Left hindlimb (tissue), 1 donor: ENCODE data around the gene ODF2.
"Not testable (repeated sequence)": the region's sequence is repeated elsewhere in the genome, so short reads cannot be mapped to it uniquely, and the experiment has no call there.

Experiments used
- DNase-seq: peaks from one replicate; pipeline ENCODE4 v3.0.0-alpha.2; 2018

The ODF2 gene

GRCh38 chr9:128485414-128485855 lies 29.6 kb downstream of the ODF2 start:
- no peak for DNase-seq

DNA sequence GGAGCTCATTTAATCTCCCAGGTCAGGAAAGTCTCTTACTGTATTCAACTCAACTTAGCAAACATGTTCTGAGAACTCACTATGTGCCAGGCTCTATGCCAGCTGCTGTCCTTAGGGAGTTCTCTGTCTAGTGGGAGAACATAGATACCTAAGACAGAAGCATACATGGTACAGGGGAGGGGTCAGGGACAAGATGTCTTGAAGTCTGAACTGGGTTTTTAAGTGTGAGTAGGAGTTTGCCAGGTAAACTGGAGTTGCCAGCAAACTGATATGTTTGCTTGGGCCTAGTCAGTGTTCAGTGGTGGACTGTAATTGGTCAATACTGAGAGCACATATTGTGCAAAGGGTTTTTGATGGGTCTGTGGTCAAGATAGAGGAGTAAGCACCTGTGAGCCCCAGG lies 30.4 kb downstream of the ODF2 start:
- DNase-seq, result no peak

DNA sequence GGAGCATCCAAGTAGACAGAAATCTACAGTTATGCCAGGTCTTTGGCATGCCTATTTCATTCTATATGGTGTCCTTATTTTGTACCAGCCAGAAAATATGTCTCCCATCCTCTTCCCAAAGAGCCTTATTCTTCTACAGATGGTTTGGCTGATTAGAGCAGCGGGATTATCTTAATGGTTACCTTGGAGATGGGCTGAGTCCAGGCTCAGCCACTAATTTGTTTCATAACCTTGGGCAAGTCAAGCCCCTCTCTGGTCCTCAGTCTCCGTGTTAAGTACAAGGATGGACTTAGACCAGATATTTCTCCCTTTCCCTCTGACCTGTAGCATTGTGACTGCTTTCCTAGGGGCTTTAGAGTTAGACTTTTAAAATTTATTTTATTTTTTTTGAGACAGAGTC lies 37.6 kb downstream of the ODF2 start:
- DNase-seq, result no peak

DNA sequence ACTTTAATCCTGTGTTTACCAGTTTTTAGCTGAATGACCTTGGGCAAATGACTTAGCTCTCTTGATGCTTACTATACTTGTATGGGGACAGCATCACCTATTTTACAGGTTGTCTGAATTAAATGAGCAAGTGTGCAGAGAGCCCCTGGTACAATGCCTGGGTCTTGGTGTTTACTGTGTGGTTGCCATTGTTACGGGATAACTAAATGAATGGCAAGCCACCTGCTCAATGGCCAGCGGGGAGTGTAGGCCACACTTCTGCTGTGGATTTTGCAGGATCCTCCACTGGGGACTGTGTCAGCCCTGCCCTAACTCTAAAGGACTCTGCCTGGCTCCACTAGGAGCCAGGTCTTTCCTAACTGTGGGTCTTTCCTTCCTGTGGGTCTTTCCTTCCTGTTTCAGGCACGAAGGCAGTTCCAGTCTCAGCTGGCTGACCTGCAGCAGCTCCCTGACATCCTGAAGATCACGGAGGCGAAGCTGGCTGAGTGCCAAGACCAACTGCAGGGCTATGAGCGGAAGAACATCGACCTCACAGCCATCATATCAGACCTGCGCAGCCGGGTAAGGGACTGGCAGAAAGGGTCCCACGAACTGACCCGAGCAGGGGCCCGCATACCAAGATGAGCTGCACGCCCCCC lies 38.4 kb downstream of the ODF2 start:
- DNase-seq, result peak; percentile 71

- DNase-seq, result no peak
Observed at GRCh38 chr9:128494746-128495129, 38.9 kb downstream of the ODF2 start.

DNA sequence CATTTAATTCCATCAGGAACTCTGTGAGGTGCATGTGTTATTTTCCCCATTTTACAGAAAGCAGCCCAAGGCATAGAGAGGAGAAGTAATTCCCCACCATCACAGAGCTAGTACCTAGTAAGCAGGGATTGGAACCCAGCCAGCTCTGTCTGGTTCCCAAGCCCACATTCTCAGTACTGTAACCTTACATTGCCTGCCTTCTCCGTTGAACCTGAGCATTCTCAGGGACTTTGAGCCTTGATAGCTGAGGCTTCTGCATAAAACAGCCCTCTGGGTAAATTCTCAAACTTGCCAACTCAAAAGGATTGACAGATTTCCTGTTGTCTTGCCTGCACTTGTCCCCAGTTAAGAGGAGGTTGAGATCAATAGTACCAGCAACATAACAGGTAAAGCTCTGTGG lies 39.5 kb downstream of the ODF2 start:
- no peak for DNase-seq

- DNase-seq, result no peak
Observed at GRCh38 chr9:128495804-128496417, 40.1 kb downstream of the ODF2 start.

DNA sequence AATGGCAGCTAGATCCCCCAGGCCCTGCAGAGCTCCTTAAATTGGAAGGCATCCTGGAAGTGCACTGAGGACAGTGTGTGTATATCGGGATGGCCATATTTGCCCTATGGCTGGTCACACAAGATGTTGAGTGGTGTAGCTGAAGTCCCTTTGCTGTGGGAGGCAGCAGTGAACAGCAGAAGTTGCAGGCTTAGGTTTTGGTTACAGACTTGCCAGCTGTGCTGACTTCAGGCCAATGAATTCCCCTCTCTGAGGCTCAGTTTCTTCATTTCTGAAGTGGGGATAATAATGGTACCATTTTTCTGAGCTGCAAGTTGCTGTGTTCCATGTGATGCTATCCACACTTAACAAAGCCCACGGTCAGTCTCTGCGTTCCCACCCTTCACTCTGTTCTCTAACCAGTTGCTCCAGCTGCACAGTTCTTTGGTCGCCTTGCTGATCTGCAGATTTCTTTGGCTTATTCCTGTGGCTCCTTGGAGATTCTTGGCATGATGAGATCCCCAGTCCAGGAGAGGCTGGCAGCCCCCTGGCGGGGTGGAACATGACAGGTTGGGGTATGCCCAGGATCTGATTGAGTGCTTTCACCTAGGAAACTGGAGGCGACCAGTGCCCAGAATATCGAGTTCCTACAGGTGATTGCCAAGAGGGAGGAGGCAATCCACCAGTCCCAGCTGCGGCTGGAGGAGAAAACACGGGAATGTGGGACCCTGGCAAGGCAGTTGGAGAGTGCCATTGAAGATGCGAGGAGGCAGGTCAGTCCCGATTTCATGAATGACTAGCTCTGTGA lies 42.2 kb downstream of the ODF2 start:
- no peak for DNase-seq

DNA sequence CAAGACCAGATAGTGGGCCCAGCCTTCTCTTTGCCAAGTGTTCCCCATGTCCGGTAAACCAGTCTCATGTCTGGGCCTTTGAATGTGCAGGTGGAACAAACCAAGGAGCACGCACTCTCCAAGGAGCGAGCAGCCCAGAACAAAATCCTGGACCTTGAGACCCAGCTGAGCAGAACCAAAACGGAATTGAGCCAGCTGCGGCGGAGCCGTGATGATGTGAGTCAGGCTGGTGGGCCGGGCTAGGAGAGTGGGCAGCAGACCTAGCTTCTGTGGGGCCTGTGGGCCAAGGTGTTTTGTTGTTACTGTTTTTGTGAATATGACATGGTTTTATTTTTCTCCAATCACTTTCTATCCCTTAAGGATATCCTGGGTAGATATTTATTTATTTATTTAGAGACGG lies 43.1 kb downstream of the ODF2 start:
- DNase-seq, result no peak

DNA sequence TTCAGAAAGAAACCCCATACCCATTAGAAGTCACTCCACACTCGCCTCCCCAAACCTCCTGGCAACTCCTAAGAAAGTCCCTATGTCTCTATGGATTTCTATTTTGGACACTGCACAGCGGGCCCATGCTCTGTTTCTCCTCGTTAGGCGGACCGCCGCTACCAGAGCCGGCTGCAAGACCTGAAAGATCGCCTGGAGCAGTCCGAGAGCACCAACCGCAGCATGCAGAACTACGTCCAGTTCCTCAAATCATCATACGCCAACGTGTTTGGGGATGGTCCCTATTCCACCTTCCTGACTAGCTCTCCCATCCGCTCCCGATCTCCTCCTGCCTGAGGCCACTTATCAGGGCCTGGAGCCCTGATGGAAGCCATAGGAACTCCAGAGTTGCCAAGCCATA lies 44.1 kb downstream of the ODF2 start:
- DNase-seq, result no peak

DNA sequence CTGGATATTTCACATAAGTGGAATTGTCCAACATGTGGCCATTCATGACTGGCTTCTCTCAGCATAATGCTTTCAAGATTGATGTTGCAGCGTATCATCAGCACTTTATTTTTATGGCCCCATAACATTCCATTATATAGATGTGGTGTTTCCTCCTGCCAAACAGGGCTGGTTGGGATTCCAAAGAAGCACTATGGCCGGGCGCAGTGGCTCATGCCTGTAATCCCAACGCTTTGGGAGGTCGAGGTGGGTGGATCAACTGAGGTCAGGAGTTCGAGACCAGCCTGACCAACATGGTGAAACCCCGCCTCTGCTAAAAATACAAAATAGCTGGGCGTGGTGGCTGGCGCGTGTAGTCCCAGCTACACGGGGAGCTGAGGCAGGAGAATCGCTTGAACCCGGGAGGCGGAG lies 47.6 kb downstream of the ODF2 start:
- not testable (repeated sequence) for DNase-seq

DNA sequence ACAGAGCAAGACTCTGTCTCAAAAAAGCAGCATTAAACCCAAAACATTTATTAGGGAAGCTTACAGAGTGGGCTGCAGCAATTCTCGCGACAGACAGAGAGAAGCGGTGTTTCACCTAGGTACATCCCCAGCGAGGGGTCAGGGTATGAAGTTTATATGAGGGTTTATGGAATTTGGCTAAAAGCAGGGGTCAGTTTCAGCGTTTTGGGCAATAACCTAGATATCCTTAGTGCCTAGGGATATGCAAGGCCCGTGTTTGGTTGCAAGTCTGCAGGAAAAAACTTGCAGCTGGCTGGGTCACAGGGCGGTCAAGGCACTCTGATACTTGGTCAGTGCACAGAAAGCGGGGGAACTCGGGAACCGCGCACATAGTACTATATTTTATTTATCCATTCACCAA lies 48.1 kb downstream of the ODF2 start:
- peak; percentile 38 for DNase-seq

- peak; percentile 96 for DNase-seq
Observed at GRCh38 chr9:128504485-128505413, 48.9 kb downstream of the ODF2 start, which contains the start of gene GLE1. Gene GLE1, plus strand, starts transcription at chr9:128504719. Its CDS starts 87 bp downstream, at chr9:128504806.

DNA sequence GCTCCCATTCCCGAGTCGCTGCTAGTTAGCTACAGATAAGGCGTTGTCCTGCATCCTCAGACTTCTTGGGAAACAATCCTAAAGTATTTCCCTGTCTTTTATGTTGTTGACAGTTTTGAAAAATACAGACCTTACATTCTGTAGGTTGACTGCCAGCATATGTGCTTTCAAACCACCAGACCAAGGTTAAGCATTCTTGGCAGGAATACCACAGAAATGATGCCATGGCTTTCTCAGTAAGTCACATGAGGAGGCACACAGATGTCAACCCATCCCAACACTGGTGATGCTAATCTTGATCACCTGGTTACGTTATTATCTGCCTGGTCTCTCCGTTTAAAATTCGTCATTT lies 49.6 kb downstream of the ODF2 start:
- DNase-seq, result no peak

GRCh38 chr9:128505906-128506305 lies 50.1 kb downstream of the ODF2 start:
- DNase-seq, result not testable (repeated sequence)

GRCh38 chr9:128512820-128513219 lies 57.0 kb downstream of the ODF2 start:
- DNase-seq, result no peak

- DNase-seq, result no peak
Observed at GRCh38 chr9:128521956-128522355, 66.2 kb downstream of the ODF2 start.

DNA sequence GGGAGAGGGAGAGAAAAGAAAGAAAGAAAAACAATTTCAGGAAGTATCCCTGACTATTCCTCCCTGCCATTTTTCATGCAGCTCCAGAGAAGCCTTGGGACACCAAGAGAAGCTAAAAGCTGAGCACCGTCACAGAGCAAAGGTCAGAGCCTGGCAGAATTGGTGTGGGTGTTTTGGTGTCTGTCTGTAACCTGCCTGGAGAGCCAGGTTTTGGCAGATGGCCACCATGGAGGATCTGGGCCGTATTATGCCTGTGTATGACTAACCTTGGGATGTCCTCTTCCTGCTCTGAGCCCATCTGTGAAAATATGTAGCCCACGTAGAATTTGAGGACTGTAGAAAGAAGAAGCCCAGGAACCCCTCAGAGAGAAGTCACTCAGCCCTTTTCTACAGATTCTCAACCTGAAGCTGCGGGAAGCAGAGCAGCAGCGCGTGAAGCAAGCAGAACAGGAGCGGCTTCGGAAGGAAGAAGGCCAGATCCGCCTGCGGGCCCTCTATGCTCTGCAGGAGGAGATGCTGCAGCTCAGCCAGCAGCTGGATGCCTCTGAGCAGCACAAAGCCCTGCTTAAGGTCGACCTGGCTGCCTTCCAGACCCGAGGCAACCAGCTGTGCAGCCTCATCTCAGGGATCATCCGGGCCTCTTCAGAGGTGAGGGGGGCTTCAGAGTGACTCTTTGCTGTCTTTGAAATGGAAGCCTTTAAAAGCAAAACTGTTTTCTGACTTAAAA lies 67.6 kb downstream of the ODF2 start:
- DNase-seq, result peak; percentile 60

GRCh38 chr9:128526720-128527119 lies 70.9 kb downstream of the ODF2 start:
- DNase-seq, result no peak

- no peak for DNase-seq
Observed at GRCh38 chr9:128528445-128529160, 72.8 kb downstream of the ODF2 start.

- no peak for DNase-seq
Observed at GRCh38 chr9:128529191-128529590, 73.4 kb downstream of the ODF2 start.

- no peak for DNase-seq
Observed at GRCh38 chr9:128532581-128532980, 76.8 kb downstream of the ODF2 start.
